ENCODE results near the gene C14orf119.

DNA sequence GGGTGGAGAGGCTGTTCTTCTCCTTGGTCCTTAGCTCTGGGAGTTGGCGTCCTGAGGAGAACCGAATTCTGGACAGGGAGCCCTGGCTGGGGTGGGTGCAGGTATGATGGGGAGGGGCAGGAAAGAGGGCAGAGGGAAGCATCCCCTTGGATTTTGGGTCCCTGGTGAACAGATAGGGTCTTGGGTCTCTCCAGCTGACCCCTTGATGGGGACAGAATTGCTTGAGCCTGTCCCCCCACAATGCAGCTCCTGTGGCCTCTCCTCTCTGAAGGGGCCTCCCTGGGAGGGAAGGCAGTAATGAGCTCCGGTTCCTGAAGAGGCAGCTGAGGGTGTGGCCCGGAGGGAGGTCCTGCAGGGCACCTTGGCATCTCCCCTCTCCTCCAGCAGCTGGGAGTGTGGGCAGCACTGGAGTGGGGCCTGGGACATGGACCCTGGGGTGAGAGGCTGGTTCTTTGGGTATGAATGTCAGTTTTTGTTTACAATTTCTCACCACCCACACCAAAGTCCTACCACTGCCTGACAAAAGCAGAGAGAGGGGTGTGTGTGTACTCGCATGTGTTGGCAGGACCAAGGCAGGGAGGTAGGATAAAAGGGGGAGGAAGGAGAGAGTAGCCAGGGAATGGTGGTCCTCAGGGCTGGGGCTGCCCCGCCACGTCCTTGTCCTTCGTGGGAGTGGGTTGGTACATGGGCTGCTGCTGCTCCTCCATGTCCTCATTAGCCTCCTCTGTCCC lies 31.4 kb downstream of the C14orf119 start:
- TF ChIP-seq, protein P1, sequence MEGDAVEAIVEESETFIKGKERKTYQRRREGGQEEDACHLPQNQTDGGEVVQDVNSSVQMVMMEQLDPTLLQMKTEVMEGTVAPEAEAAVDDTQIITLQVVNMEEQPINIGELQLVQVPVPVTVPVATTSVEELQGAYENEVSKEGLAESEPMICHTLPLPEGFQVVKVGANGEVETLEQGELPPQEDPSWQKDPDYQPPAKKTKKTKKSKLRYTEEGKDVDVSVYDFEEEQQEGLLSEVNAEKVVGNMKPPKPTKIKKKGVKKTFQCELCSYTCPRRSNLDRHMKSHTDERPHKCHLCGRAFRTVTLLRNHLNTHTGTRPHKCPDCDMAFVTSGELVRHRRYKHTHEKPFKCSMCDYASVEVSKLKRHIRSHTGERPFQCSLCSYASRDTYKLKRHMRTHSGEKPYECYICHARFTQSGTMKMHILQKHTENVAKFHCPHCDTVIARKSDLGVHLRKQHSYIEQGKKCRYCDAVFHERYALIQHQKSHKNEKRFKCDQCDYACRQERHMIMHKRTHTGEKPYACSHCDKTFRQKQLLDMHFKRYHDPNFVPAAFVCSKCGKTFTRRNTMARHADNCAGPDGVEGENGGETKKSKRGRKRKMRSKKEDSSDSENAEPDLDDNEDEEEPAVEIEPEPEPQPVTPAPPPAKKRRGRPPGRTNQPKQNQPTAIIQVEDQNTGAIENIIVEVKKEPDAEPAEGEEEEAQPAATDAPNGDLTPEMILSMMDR (IDR thresholded peaks at IDR 0.05 in 8 of 11, conservative IDR thresholded peaks at IDR 0.05 in 3 of 11): no peak
- TF ChIP-seq POLR2A (IDR thresholded peaks at IDR 0.05): no peak
